ENCODE data around the gene STYXL1.
"Not testable (repeated sequence)": the region's sequence is repeated elsewhere in the genome, so short reads cannot be mapped to it uniquely, and the experiment has no call there.

Gene STYXL1

DNA sequence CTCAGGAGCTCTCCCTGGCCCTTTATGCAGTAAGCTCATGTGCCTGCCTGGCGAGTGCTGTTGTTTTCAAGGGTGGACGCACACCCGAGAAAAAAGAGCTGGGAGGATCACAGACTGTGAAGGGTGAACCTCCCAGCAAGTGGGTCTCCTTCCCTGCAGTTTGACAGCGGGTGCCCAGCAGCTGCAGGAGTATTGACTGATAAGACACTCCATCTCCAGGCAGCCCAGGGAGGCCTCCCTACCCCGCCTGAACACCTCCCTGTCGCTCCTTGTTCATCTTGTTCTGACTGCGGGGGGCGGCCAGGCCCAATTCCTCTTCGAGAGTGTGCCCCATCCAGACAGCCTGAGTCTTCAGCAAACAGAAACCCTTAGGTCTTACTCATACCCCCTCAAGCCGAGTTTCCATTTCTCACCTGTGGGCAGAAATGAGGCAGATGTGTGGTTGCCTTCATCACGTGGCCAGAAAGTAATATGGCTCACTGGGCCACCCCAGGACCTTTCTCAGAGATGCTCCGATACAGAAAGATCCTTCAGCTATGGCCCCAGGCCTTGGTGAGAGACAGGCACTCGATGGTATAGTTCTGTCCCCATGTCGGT, 17.3 kb upstream of the STYXL1 start:
- no peak for DNase-seq (ENCODE audit: low read depth)

DNA sequence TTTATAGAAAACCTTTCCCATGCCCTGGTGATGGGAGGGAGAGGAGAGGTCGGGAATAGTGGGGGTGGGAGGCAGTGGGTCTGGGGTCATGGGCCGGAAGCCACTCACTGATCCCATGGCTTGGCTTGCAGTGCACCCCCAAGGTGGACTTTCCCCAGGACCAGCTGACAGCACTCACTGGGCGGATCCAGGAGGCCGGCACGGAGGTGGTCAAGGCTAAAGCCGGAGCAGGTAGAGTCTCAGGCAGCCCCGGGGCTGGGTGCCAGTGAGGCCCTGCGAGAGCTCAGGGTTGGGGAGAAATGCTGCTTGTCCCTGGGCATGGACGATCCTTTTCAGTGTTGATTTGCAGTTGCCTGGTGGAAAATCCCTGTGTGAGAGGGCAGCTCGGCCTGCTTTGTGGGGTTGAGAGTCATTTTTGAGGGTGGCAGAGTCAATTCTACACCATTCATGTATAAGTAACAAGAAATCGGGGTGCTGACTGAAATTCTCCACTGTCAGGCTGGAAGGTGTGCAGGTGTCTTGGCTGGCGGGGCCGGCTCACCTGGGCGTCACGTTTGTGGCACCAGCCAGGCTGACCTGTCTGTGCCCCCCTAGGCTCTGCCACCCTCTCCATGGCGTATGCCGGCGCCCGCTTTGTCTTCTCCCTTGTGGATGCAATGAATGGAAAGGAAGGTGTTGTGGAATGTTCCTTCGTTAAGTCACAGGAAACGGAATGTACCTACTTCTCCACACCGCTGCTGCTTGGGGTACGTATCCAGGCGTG, 16.6 kb upstream of the STYXL1 start:
- no peak for DNase-seq (ENCODE audit: low read depth)

DNA sequence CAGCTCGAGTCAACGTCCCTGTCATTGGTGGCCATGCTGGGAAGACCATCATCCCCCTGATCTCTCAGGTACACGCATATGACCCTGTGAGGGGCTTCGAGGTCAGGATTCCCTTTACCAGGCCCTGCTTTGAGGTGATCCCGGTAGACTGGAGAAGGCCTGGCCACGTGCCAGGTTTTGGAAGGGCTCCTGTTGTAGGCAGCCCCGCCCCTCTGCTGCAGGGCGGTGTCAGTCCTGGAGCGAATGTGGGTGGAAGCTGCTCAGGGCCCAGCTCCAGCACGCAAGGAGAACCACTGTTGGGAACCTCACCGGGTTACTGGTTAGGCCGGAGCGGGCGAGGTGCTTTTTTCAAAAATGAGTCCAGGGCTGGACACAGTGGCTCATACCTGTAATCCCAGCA, 15.7 kb upstream of the STYXL1 start:
- DNase-seq (ENCODE audit: low read depth): no peak

DNA sequence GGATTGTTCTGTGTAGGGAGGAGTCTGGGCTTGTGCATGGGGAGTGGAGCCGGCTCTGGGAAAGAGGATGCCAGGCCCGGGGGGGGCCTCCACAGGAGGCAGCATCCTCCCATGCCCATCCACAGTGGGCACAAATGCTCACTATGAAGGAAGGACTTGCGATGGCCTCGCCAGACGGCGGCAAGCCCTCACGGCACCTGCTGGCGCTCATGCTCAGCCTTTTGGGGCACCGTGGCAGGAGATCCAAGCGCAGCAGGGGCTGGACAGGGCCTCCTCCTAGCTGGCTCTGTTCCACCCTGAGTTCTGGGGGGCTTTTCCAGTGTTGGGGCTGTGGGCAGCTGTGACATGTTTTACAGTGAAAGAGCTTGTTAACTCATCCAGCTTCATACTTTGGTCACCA, 15.3 kb upstream of the STYXL1 start:
- no peak for DNase-seq (ENCODE audit: low read depth)

DNA sequence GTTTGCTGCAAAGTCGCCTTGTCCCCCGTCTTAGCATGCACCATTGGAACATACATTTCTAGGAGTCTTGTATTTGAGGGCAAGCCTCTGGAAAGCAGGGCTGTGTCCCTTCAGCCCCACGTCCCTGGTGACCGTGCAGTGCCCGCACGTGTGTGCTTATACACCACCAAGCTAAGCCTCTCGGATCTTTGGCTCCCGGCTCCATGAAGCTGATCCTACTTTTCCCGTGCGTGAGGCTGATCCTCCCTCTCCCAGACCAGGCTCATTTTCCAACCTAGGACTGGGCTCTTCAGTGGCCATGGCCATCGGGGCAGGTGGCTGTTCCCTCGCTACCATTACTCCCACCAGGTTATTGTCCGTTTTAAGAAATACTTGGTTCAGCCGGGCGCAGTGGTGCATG, 14.5 kb upstream of the STYXL1 start:
- DNase-seq (ENCODE audit: low read depth): no peak

DNA sequence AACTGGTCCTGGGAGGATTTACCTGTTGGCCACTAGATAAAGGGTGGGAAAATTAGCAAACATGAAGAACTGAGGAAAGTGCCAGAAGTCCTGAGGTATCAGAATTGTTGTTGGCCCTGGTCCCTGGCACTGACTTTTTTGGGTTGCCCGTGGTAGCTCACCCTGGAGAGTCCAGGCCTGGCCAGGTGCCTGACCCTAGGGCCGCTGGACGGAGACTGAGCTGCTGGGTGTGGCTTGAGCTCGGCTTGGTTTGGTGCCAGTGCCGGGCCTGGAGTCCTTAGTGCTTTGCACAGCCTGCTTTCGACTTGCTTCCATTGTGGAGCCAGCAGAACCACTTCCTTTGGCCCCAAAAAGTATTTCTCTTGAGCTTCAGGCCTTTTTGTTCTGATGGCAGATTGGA, 13.0 kb upstream of the STYXL1 start:
- DNase-seq (ENCODE audit: low read depth): no peak

DNA sequence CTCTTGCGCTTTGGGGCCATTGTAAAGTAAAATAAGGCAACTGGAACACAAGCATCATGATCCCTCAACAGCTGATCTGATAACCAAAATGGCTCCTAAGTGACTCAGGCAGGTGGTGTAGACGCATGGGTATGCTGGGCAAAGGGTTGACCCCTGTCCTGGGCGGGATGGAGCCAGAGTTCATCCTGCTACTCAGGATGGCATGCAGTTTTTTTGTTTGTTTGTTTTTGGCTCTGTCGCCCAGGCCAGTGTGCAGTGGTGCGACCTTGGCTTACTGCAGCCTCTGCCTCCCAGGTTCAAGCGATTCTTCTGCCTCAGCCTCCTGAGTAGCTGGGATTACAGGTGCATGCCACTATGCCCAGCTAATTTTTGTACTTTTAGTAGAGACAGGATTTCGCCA, 10.9 kb upstream of the STYXL1 start:
- DNase-seq (ENCODE audit: low read depth): not testable (repeated sequence)

DNA sequence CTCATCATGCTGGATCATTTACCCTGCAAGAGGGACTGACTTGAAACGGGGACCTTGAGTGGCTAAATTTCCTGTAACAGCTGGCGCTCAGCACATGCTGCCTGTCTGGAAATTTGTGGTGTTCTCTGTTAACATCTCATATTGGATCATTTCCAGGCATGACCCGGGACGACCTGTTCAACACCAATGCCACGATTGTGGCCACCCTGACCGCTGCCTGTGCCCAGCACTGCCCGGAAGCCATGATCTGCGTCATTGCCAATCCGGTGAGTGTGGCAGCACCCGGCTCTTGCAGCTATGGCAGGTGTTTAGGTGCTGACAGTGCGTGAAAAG, 10.0 kb upstream of the STYXL1 start:
- DNase-seq (ENCODE audit: low read depth): no peak

DNA sequence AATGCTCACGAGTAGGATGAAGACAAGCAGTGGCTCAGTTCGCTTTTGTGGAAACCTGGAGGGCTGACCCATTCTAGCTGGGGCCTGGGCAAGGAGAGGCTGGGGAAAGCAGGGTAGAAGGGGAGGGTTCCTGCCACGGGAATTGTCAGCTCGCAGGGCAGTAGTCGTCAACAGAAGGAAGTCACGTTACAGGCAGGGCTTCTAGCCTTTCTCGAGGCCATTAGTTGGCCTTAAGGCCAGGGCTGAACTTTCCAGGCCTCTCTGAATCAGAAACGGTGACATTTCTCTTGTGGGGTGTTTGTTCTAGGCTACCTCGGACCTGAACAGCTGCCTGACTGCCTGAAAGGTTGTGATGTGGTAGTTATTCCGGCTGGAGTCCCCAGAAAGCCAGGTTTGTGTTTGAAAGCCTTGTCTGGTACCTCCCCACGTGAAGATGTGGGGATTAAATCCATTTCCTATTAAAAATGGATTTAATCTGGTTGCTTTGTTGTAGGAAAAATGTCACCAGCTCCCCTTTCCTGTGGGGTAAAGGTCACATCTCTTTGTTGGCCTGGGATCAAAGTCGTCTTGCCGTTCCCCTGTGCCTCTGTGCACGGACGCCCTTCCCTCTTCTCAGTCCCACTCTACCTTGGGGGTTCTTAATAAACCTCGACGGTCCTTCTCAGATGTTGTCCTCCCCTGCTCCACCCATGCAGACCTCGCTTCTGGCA, 9.5 kb upstream of the STYXL1 start:
- DNase-seq (ENCODE audit: low read depth): no peak

DNA sequence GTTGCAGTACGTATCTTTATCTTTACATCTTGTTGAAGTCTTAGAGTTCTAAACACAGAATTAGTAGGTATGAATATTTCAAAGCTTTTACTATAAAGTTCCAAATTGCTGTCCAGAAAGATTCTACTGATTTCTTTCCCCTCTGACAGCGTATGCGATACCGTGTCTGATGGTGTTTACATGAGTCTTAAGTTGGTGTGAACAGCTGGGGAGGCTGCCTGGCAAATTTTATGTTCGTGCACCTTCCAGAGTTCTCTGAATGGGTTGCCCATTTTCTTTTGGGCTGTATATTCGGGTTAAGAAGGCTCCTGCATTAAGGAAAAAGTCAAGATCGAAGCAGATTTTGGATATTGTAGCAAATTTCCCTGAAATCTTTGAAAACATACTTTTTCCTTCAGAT, 8.4 kb upstream of the STYXL1 start:
- no peak for DNase-seq (ENCODE audit: low read depth)

DNA sequence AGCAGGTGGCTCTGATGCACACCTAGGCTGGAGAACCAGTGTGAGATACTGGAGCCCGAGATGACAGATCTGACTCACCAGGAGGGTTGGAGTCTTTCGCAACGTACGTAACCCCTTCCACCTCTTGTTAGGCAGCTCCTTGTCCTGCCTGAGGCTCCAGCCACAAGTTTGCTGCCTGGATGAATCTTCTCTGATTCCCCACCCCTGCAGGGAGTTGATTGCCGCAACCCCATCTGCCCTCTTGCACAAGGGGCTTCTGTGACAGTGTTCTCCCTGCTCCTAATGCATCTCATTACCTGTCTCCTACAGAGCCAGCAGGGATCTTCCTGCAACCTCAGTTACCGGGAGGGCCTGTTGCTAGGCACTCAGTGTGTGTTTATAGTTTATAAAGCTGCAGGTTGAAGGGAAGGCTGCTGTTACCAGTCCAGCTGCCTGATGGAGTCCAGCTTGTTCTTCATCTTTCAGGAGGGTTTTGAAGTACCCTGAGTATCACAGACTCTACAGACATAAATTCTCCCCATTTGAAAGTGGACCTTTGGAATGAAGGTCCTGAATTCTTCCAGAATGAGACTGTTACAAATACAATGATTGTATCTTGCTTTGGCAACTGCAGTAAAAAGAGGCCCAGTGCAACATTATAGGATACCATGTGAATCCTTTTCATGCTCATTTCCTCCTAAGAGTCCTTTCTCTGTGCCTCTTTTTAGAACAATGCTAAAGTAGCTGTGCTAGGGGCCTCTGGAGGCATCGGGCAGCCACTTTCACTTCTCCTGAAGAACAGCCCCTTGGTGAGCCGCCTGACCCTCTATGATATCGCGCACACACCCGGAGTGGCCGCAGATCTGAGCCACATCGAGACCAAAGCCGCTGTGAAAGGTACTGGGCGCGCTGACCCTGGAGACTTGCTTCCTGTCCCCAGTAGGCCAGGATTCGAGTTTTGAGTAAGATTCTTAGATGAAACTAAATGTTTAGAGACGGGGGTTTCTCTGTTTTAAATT, 6.6 kb upstream of the STYXL1 start:
- DNase-seq (ENCODE audit: low read depth): no peak

DNA sequence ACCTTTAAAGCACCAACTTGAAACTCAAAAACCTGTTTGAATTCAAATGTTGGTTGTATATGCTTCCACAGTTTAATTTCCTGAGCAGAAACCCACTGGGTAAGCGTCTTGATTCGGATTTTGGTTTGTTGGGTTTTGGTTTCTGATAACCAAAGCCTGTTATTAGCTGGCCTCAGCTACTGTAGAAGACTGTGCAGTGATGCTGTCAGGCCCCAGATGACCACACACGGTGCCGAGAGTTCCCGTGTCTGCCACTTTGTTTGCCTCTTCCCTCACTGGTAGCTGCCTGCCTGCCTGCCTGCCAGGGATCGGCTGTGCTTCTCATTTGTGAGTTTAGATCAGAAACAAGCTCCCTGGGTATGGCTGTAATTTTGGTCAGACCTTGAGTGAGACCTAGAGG, 5.7 kb upstream of the STYXL1 start:
- no peak for DNase-seq (ENCODE audit: low read depth)

DNA sequence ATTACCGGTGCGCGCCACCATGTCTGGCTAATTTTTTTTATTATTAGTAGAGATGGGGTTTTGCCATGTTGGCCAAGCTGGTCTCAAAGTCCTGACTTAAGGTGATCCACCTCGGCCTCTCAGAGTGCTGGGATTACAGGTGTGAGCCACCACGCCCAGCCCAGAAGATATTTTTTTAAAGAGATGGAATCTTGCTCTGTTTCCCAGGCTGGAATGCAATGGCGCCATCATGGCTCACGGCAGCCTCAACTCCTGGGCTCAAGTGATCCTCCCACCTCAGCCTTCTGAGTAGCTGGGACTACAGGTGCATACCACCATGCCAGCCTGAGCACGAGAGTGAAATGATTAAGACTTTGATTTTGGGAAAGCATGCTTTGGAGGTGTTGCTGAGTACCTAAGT, 4.9 kb upstream of the STYXL1 start:
- not testable (repeated sequence) for DNase-seq (ENCODE audit: low read depth)

DNA sequence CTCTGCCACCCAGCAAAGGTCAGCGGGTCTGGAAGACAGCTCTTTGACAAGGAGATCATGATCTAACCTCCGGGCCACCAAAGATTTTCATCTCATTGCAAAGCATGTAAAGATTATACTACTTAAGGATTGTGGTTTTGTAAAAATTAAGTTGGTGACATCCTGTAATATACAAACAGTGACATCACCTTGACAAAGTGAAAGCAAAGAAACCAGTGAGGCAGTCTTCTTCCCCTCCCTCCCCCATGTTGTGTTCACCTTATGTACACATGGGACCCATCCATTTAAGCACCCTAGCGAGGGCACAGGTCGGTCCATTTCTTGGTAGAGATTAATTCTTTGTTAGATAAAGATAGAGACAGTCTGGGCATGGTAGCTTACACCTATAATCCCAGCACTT, 4.0 kb upstream of the STYXL1 start:
- no peak for DNase-seq (ENCODE audit: low read depth)

DNA sequence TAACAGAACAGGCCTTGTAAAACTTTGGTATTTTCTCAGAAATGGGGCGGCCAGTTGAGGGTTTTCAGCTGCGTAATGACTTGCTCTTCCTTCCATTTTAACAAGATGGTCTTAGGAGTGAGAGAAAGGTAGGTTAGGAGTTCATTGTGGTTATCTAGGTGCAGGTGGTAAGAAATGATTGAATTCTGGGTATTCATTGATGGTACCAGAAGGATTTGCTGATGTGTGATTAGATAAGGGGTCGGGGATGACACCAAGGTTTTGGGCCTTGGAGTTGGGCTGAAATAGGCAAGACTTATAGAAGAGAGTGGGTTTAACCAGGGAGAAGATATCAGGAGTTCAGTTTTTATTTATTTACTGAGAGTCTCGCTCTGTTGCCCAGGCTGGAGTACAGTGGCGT, 2.7 kb upstream of the STYXL1 start:
- no peak for DNase-seq (ENCODE audit: low read depth)

DNA sequence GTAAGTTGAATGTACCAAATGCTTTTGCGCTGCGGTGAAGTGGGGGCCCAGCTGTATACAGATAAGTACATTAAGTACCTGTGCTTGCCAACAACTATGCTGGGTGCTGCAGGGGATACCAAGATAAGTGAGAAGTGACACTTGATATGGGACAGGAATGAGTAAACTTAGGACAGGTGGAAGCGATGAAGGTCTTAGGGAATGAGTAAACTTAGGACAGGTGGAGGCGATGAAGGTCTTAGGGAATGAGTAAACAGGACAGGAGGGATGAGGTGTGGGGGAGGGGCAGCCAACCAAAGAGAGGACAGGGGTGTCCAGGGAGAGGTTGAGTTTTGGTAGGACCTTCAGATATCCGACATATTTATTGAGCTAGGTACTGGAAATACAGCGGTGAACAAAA, 1.5 kb upstream of the STYXL1 start:
- no peak for DNase-seq (ENCODE audit: low read depth)

DNA sequence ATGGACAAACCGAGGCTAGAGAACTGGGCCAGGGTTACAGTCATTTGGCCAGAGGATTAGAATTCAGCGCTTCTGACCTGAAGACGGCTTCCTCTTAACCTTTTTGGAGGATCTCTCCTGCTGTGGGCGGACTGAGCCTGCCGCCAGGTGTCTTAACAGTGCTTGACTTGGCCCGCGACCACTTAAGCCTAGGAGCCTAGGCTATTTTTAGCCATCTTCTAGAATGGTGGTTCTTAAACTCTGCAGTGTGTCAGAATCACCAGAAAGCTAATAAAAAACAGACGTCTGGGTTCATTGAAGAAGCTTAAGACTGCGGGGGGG, 828 bp upstream of the STYXL1 start:
- no peak for DNase-seq (ENCODE audit: low read depth)

DNA sequence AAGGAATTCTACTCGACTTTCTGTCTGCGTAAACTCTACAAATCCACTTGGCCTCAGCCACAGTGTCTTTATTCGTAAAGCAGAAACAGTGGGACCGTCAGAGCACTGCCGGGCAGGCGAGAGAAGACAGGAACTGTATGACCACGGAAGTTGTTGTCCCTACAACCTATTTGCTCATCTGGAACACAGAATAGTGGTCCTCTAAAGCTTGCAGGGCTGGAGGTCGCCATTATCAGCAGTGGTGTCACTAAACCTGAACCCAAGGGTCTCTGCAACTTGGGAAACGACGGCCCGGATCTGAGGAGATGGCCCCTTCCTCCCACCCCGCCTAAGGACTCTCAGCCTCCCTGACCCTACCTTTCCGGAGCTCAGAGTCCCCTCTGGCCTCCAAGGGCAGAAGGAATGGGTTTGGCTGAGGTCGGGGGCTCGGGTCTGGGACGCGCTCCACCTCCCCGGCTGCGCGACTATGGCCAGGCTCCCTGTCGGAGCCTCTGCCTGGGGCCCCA, 442 bp downstream of the STYXL1 start:
- DNase-seq (ENCODE audit: low read depth): no peak

DNA sequence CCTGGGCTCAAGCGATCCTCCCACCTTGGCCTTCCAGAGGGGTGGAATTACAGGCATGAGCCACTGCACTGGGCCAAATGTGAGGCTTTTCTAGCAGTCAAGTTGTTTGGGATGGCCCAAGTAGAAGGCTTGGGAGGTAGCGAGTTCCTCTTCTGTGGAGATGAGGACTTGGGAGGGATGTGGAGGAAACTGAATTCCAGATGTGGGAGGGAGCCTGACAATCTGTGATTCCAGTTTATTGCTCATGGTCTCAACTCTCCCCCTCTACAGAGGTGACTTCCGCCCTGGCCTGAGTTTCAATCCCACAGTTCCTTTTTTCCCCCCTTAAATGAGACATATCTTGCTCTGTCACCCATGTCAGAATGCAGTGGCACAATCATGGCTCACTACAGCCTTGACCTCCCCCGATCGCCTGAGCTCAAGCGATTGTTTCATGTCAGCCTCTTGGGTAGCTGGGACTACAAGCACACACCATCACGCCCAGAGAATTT, 3.4 kb downstream of the STYXL1 start:
- DNase-seq (ENCODE audit: low read depth): no peak

DNA sequence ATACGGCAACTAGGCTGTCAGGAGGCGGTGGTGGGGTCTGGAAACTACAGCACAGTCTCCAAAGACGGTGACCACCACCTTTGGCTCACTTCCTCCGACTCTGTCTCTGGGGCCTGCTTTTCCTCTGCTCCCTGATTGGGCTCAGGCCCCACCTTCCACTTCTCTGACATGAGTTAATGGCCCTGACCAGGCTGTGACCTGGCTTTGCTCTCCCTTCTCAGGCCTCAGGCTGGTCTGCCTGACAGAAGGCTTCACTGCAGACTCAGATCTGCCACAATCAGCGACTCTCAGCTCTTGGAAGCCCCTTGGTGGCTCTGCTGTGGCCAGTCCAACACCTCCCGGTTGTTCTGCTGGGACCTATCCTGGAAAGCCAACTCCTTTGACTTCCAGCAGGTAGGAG, 7.7 kb downstream of the STYXL1 start:
- no peak for DNase-seq (ENCODE audit: low read depth)

DNA sequence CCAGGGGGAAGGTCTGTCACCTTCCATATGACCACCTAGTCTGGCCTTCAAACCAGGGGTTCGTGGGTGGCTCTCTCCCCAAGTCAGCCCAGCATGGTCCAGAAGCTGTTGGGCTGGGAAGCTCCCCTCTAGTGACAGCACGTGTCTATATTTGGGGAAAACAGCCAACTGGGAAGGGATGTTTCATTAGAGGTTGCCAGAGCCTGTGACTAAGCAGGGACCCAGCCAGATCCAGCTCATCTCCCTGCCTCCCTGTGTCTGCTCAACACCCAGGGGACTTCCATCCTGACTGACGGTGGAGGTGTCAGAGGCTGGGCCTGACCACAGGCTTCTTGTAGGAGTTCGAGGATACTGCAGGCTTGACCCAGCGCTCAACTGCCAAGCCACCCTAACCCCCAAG, 10.5 kb downstream of the STYXL1 start:
- no peak for DNase-seq (ENCODE audit: low read depth)

DNA sequence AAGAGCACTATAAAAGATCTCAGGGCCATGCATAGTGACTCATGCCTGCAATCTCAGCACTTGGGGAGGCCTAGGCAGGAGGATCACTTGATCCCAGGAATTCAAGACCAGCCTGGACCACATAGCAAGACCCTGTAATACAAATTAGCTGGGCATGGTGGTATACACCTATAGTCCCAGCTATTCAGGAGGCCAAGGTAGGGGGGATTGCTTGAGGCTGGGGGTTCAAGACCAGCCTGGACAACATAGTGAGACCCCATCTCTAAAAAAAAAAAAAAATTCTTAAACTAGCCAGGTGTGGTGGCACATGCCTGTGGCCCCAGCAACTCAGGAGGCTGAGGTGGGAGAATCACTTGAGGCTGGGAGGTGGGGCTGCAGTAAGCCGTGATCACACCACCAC, 15.8 kb downstream of the STYXL1 start:
- no peak for DNase-seq (ENCODE audit: low read depth)
